ENCODE results near the gene ZNF692. TPM values are rescaled to one million over a fixed set of nuclear protein-coding genes. Genes with fewer than 3 reads are reported as not detected.

The ZNF692 gene
- total and polyA plus RNA-seq, 4 donors, result 26.1 to 58.5 (median 36.3) TPM

DNA sequence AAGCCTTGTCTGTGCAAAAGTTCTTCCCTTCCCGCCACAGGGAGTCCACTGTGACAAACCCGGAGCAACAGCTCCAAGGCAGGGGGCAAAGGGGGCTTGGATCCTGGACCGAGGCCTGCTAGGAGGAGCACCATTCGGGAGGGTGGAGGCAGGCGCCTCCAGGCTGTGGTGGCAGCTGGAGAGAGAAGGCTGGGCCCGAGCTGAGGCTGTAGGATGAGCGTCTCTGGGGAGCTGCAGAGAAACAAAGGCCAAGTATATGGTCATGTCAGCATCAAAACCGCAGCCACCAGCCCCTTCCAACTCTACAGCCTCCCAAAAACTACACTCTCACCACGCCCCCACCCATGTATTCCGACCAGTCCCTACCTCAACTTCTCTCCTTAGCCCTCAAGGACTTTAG, 33.7 kb downstream of the ZNF692 start:
- Histone ChIP-seq H3K36me3 (ENCODE audit: control insufficient read depth in 4 of 4, insufficient read depth in 4 of 4, low read length in 4 of 4) (peaks cover 0 to 15% (median 10%) of the 10 kb centered on the region in 4 donors), H3K27ac (ENCODE audit: low read depth in 1 of 2, low read length in 1 of 2) (peak overlapping the region; percentile 79 to 98), H3K9ac (ENCODE audit: insufficient read depth in 1 of 2, low read length in 2 of 2) (peak overlapping the region; percentile 97 to 100), H3K4me1 (ENCODE audit: control insufficient read depth in 5 of 5, insufficient read depth in 5 of 5, low read length in 5 of 5) (peaks cover 16 to 34% (median 27%) of the 10 kb centered on the region in 5 donors), H3K27me3 (ENCODE audit: control insufficient read depth in 3 of 3, insufficient read depth in 3 of 3, low read length in 2 of 3) (no peaks in the 10 kb centered on the region), H3K4me3 (peak overlapping the region; percentile 92), H3K9me3 (ENCODE audit: control insufficient read depth in 4 of 4, insufficient read depth in 3 of 4, low read length in 3 of 4) (no peaks in the 10 kb centered on the region)
- no peak for DNase-seq
- ATAC-seq (ENCODE audit: insufficient read depth, low FRiP score), result no peak
- 38 to 45% methylated on average over 10 of the region's 10 CpGs for WGBS, 2 donors
- TF ChIP-seq, protein P1, sequence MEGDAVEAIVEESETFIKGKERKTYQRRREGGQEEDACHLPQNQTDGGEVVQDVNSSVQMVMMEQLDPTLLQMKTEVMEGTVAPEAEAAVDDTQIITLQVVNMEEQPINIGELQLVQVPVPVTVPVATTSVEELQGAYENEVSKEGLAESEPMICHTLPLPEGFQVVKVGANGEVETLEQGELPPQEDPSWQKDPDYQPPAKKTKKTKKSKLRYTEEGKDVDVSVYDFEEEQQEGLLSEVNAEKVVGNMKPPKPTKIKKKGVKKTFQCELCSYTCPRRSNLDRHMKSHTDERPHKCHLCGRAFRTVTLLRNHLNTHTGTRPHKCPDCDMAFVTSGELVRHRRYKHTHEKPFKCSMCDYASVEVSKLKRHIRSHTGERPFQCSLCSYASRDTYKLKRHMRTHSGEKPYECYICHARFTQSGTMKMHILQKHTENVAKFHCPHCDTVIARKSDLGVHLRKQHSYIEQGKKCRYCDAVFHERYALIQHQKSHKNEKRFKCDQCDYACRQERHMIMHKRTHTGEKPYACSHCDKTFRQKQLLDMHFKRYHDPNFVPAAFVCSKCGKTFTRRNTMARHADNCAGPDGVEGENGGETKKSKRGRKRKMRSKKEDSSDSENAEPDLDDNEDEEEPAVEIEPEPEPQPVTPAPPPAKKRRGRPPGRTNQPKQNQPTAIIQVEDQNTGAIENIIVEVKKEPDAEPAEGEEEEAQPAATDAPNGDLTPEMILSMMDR (IDR thresholded peaks at IDR 0.05; ENCODE audit: control extremely low read depth, extremely low read depth), result no peak

DNA sequence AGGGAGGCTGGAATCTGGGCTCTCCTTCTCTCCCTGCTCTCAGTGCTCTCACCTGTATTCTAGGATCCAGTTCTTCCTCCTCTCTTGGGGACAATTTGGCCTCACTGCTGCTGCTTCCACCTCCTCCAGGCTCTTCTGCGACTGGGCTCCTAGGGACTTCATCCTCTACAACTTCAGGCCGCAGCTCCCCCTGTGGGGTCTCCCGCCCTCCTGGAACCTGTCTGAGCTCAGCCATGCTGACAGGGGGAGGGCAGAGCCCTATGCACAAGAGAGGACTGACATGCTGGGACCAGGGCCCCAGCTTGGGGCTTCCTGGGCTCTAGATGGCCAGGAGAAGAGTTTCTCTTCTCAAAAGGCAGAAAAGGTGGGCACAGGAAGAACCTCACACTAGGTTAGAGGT, 34.2 kb downstream of the ZNF692 start:
- peak overlapping the region; percentile 92 for H3K4me3 ChIP-seq
- no peaks in the 10 kb centered on the region for H3K27me3 ChIP-seq (ENCODE audit: control insufficient read depth in 3 of 3, insufficient read depth in 3 of 3, low read length in 2 of 3)
- WGBS, 2 donors, result 91 to 92% methylated on average over 3 of the region's 3 CpGs
- TF ChIP-seq, protein P1 (IDR thresholded peaks at IDR 0.05; ENCODE audit: control extremely low read depth, extremely low read depth), result no peak
- ATAC-seq (ENCODE audit: insufficient read depth, low FRiP score) (no peak), DNase-seq (no peak)
- H3K9ac ChIP-seq (ENCODE audit: insufficient read depth in 1 of 2, low read length in 2 of 2), result peak overlapping the region; percentile 97 to 100
- H3K4me1 ChIP-seq (ENCODE audit: control insufficient read depth in 5 of 5, insufficient read depth in 5 of 5, low read length in 5 of 5), result peaks cover 16 to 34% (median 26%) of the 10 kb centered on the region in 5 donors
- H3K36me3 ChIP-seq (ENCODE audit: control insufficient read depth in 4 of 4, insufficient read depth in 4 of 4, low read length in 4 of 4), result peaks cover 0 to 16% (median 10%) of the 10 kb centered on the region in 4 donors
- H3K27ac ChIP-seq (ENCODE audit: low read depth in 1 of 2, low read length in 1 of 2), result peak overlapping the region; percentile 13 to 29
- no peaks in the 10 kb centered on the region for H3K9me3 ChIP-seq (ENCODE audit: control insufficient read depth in 4 of 4, insufficient read depth in 3 of 4, low read length in 3 of 4)

DNA sequence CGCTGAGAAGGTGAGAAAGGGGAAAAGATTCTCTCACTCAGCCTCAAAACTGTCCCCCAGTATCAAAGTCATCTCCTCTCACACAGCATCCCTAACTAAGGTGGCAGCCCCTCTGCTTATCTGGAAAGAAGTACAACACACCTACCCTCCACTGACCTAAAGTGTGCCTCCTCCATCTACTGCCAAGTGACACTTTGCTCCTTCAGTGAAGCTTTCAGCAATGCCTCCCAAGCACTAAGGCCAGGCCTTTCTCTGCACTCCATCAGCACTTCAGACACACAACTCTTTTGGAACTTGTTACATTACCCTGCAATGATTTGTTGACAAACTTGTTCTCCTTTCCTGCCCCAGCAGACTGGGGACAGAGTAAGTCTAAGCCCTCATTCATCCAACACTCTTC, 34.6 kb downstream of the ZNF692 start:
- H3K9me3 ChIP-seq (ENCODE audit: control insufficient read depth in 4 of 4, insufficient read depth in 3 of 4, low read length in 3 of 4), result no peaks in the 10 kb centered on the region
- no peaks in the 10 kb centered on the region for H3K27me3 ChIP-seq (ENCODE audit: control insufficient read depth in 3 of 3, insufficient read depth in 3 of 3, low read length in 2 of 3)
- no peak overlapping the region for H3K9ac ChIP-seq (ENCODE audit: insufficient read depth in 1 of 2, low read length in 2 of 2)
- peak overlapping the region in 1 of 2 donors; percentile 29 for H3K27ac ChIP-seq (ENCODE audit: low read depth in 1 of 2, low read length in 1 of 2)
- no peak overlapping the region for H3K4me3 ChIP-seq
- TF ChIP-seq, protein P1 (IDR thresholded peaks at IDR 0.05; ENCODE audit: control extremely low read depth, extremely low read depth), result no peak
- no peak for ATAC-seq (ENCODE audit: insufficient read depth, low FRiP score)
- DNase-seq, result no peak
- H3K4me1 ChIP-seq (ENCODE audit: control insufficient read depth in 5 of 5, insufficient read depth in 5 of 5, low read length in 5 of 5), result peaks cover 16 to 34% (median 26%) of the 10 kb centered on the region in 5 donors
- peaks cover 0 to 16% (median 10%) of the 10 kb centered on the region in 4 donors for H3K36me3 ChIP-seq (ENCODE audit: control insufficient read depth in 4 of 4, insufficient read depth in 4 of 4, low read length in 4 of 4)
- WGBS, 2 donors, result 93 to 95% methylated on average over 1 of the region's 1 CpG

DNA sequence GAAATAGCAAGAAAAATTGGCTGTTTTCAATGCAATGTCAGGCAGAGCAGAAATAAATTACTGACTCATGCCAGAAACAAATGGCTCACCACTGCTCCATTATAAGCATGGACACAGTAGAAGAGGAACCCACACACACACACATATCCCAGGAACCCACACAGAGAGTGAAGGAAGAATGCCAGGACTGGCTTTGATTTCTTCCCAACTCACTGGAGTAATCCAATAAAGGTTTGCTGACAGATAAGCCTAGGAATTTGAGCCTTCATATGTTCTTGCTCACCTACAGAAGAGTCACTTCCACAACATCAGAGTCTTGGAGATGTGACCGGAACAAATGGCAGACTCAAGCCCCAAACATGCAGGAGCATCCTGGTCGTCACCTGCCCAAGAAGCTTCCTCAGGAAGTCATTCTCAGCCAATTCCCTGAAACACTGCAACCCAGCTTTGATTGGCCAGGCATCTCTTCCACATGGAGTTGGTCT, 35.3 kb downstream of the ZNF692 start:
- TF ChIP-seq, protein P1 (IDR thresholded peaks at IDR 0.05; ENCODE audit: control extremely low read depth, extremely low read depth), result no peak
- H3K27me3 ChIP-seq (ENCODE audit: control insufficient read depth in 3 of 3, insufficient read depth in 3 of 3, low read length in 2 of 3), result no peaks in the 10 kb centered on the region
- no peak for ATAC-seq (ENCODE audit: insufficient read depth, low FRiP score)
- no peak overlapping the region for H3K9ac ChIP-seq (ENCODE audit: insufficient read depth in 1 of 2, low read length in 2 of 2)
- no peaks in the 10 kb centered on the region for H3K9me3 ChIP-seq (ENCODE audit: control insufficient read depth in 4 of 4, insufficient read depth in 3 of 4, low read length in 3 of 4)
- H3K27ac ChIP-seq (ENCODE audit: low read depth in 1 of 2, low read length in 1 of 2), result no peak overlapping the region
- H3K4me3 ChIP-seq, result no peak overlapping the region
- no peak for DNase-seq
- H3K36me3 ChIP-seq (ENCODE audit: control insufficient read depth in 4 of 4, insufficient read depth in 4 of 4, low read length in 4 of 4), result peaks cover 0 to 16% (median 12%) of the 10 kb centered on the region in 4 donors
- WGBS, 2 donors, result 69 to 77% methylated on average over 2 of the region's 2 CpGs
- H3K4me1 ChIP-seq (ENCODE audit: control insufficient read depth in 5 of 5, insufficient read depth in 5 of 5, low read length in 5 of 5), result peaks cover 16 to 34% (median 29%) of the 10 kb centered on the region in 5 donors

Data from lung (tissue), 12 donors.